Neuronal stem cell (in vitro differentiated cells): Measurements from ENCODE around the gene CIT.

ENCODE experiments used
- DNase-seq: peaks from one replicate; pipeline ENCODE4 v3.0.0-alpha.2; 2013; ENCODE audit warnings: low spot score
- H2AFZ ChIP-seq: one replicate; pipeline ENCODE4 v1.6.1; 2013; ENCODE audit warnings: mild to moderate bottlenecking, low read length, inconsistent platforms
- H2AK5ac ChIP-seq: 2 replicates; pipeline ENCODE4 v1.6.1; 2013; ENCODE audit warnings: low read depth, mild to moderate bottlenecking, inconsistent platforms, low read length, moderate library complexity, mixed read lengths
- H2BK120ac ChIP-seq: 2 replicates; pipeline ENCODE4 v1.6.1; 2013; ENCODE audit warnings: low read depth, mild to moderate bottlenecking, inconsistent platforms, low read length, moderate library complexity, mixed read lengths
- H2BK12ac ChIP-seq: one replicate; pipeline ENCODE4 v1.6.1; 2013; ENCODE audit warnings: low read length, inconsistent platforms
- H2BK15ac ChIP-seq: 2 replicates; pipeline ENCODE4 v1.6.1; 2013; ENCODE audit warnings: mild to moderate bottlenecking, low read length, inconsistent platforms, mixed read lengths
- H2BK5ac ChIP-seq: one replicate; pipeline ENCODE4 v1.6.1; 2013; ENCODE audit warnings: inconsistent platforms, mild to moderate bottlenecking, low read length, moderate library complexity
- H3K14ac ChIP-seq: one replicate; pipeline ENCODE4 v1.6.1; 2013; ENCODE audit warnings: low read length, inconsistent platforms
- H3K18ac ChIP-seq: 2 replicates; pipeline ENCODE4 v1.6.1; 2013; ENCODE audit warnings: low read length, inconsistent platforms
- H3K23ac ChIP-seq: 2 replicates; pipeline ENCODE4 v1.6.1; 2013; ENCODE audit warnings: low read depth, mild to moderate bottlenecking, mixed read lengths, low read length, inconsistent platforms; ENCODE audit not compliant: poor library complexity
- H3K27ac ChIP-seq: replicated peaks from 3 replicates; pipeline ENCODE4 v1.5.1; 2013; ENCODE audit warnings: low read length, inconsistent platforms
- H3K27me3 ChIP-seq, 3 experiments: 2 replicates each; pipeline ENCODE4 v1.6.1; 2013; ENCODE audit warnings: low read length in 3 of 3, mild to moderate bottlenecking in 2 of 3, inconsistent platforms in 1 of 3, low read depth in 1 of 3, mixed read lengths in 1 of 3, moderate library complexity in 1 of 3; ENCODE audit not compliant: control insufficient read depth in 3 of 3, insufficient read depth in 3 of 3
- H3K36me3 ChIP-seq, 2 donors: replicated peaks in 1 of 2; 2 replicates each; pipeline ENCODE4 v1.6.1; 2013; ENCODE audit warnings: low read length in 2 of 2; ENCODE audit not compliant: control insufficient read depth in 2 of 2, insufficient read depth in 2 of 2
- H3K4ac ChIP-seq: 2 replicates; pipeline ENCODE4 v1.6.1; 2013; ENCODE audit warnings: inconsistent platforms, mild to moderate bottlenecking, low read length, moderate library complexity
- H3K4me1 ChIP-seq, 2 donors: 1 replicate in 1 of 2; 2 replicates in 1 of 2; pipeline ENCODE4 v1.6.1; 2013; ENCODE audit warnings: low read length in 2 of 2, low read depth in 1 of 2; ENCODE audit not compliant: control insufficient read depth in 2 of 2, insufficient read depth in 1 of 2
- H3K4me2 ChIP-seq: one replicate; pipeline ENCODE4 v1.6.1; 2013; ENCODE audit warnings: mild to moderate bottlenecking, low read length, inconsistent platforms; ENCODE audit not compliant: insufficient read depth, poor library complexity, severe bottlenecking
- H3K4me3 ChIP-seq, 2 donors: 2 replicates each; pipeline ENCODE4 v1.5.1; 2013; ENCODE audit warnings: low read length in 2 of 2, mild to moderate bottlenecking in 2 of 2, inconsistent platforms in 1 of 2, moderate library complexity in 1 of 2
- H3K79me1 ChIP-seq: one replicate; pipeline ENCODE4 v1.6.1; 2013; ENCODE audit warnings: low read depth, mild to moderate bottlenecking, inconsistent platforms, low read length, moderate library complexity
- H3K9ac ChIP-seq: one replicate; pipeline ENCODE4 v1.6.1; 2013; ENCODE audit warnings: mild to moderate bottlenecking, low read depth, low read length, inconsistent platforms; ENCODE audit not compliant: poor library complexity
- H3K9me3 ChIP-seq, 2 donors: replicated peaks in 1 of 2; 2 replicates each; pipeline versions ENCODE3 to v1.6.1; 2013; ENCODE audit warnings: low read length in 2 of 2, mild to moderate bottlenecking in 2 of 2, inconsistent platforms in 1 of 2, low read depth in 1 of 2, mixed read lengths in 1 of 2, moderate library complexity in 1 of 2; ENCODE audit not compliant: control insufficient read depth in 2 of 2, insufficient read depth in 1 of 2
- H4K8ac ChIP-seq: one replicate; pipeline ENCODE4 v1.6.1; 2013; ENCODE audit warnings: low read depth, mild to moderate bottlenecking, inconsistent platforms, low read length, moderate library complexity
- H4K91ac ChIP-seq: one replicate; pipeline ENCODE4 v1.6.1; 2013; ENCODE audit warnings: low read length, low read depth, mild to moderate bottlenecking, inconsistent platforms; ENCODE audit not compliant: poor library complexity
- WGBS, 2 donors: extraction: QIAGEN DNeasy Blood & Tissue Kit; methylation state at CpG; one replicate each; pipeline ENCODE4 v1.1.7; 2013; ENCODE audit warnings: missing lambda C conversion rate in 2 of 2, mixed read lengths in 1 of 2; ENCODE audit not compliant: insufficient read length in 2 of 2, insufficient replicate concordance in 1 of 2; ENCODE audit errors: extremely low coverage in 2 of 2; 5-methylcytosine and 5-hydroxymethylcytosine counted together

The CIT gene

DNA sequence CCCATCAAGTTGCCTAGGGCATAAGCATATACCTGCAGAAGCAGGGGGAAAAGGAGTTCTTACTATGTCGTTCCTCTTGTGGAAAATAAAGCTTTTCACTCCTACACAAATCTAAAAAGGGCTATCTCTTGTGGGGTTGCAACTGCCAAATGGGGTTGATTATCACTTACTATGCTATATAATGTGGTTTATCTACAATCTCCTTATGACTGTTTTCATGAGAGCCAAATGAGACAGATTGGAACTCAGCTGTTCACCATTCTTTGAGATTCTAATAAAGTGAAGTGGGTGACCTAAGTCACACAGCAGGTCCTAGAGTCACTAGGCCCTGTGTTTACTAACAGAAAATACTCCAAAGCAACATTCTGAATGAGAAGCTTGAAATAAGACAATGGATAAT lies 47.7 kb downstream of the CIT start:
- Histone ChIP-seq H2AFZ (no peak overlapping the region), H4K91ac (no peak overlapping the region), H2BK5ac (no peak overlapping the region), H3K36me3 (peaks cover 22 to 90% of the 10 kb centered on the region in 2 donors), H3K4me3 (no peak overlapping the region), H2BK15ac (no peak overlapping the region), H3K4me1 (no peaks in the 10 kb centered on the region), H3K4me2 (no peak overlapping the region), H3K4ac (no peak overlapping the region), H3K23ac (no peak overlapping the region), H4K8ac (no peak overlapping the region), H3K27ac (no peak overlapping the region), H2BK12ac (no peak overlapping the region), H2BK120ac (no peak overlapping the region), H3K9me3 (peaks cover 0 to 7% of the 10 kb centered on the region in 2 donors), H3K14ac (no peak overlapping the region), H3K27me3 (no peaks in the 10 kb centered on the region), H2AK5ac (no peak overlapping the region), H3K18ac (no peak overlapping the region), H3K79me1 (no peaks in the 10 kb centered on the region), H3K9ac (no peak overlapping the region)
- DNase-seq: no peak
- no CpG with 5 or more reads among the region's 1 CpG for WGBS, 2 donors

DNA sequence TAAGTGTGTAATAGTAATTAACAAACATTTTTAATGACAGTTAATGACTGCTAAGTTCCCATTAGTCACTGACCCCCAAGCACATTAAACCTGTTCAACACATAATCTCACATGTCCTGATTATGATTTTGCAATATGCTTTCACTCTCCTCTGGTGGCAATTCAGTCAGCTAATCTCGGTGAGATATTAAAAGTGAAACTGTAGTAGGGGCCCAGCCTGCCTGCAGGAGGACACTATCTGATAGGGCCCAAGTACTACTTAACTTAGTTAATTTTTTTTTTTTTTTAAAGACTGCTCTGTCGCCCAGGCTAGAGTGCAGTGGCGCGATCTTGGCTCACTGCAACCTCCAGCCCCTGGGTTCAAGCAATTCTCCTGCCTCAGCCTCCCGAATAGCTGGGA lies 48.8 kb downstream of the CIT start:
- no peak overlapping the region for H3K9ac ChIP-seq
- no peak overlapping the region for H2BK120ac ChIP-seq
- no peak overlapping the region for H2AK5ac ChIP-seq
- no peak overlapping the region for H3K18ac ChIP-seq
- H3K23ac ChIP-seq: no peak overlapping the region
- no peak overlapping the region for H2BK15ac ChIP-seq
- no peak overlapping the region for H2AFZ ChIP-seq
- H2BK12ac ChIP-seq: no peak overlapping the region
- H3K4me1 ChIP-seq: no peaks in the 10 kb centered on the region
- H3K79me1 ChIP-seq: no peaks in the 10 kb centered on the region
- no peak overlapping the region for H3K4ac ChIP-seq
- peaks cover 18 to 86% of the 10 kb centered on the region in 2 donors for H3K36me3 ChIP-seq
- peaks cover 0 to 7% of the 10 kb centered on the region in 2 donors for H3K9me3 ChIP-seq
- no peak for DNase-seq
- H3K4me2 ChIP-seq: no peak overlapping the region
- H4K8ac ChIP-seq: no peak overlapping the region
- no peak overlapping the region for H3K14ac ChIP-seq
- H2BK5ac ChIP-seq: no peak overlapping the region
- H3K27me3 ChIP-seq: no peaks in the 10 kb centered on the region
- H3K27ac ChIP-seq: no peak overlapping the region
- no peak overlapping the region for H3K4me3 ChIP-seq
- no peak overlapping the region for H4K91ac ChIP-seq
- no CpG with 5 or more reads among the region's 5 CpGs for WGBS, 2 donors

DNA sequence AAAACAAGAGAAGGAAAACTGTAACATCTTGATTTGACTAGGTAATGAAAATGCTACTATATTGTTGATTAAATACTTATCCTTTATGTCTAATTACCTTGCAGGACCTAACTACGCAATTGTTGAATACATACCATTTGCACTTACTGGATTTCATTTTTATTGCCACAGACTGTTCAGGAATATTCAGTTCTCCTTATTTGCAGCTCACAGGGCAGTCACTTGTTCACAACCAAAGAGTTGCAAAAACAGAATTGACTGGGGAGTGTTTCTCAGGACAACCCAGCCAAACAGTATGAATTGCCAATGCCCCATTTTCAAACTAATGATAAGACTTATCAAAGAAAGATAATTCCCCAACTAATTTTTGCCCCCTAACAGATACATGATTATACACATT lies 49.4 kb downstream of the CIT start:
- H3K27me3 ChIP-seq: no peaks in the 10 kb centered on the region
- H3K27ac ChIP-seq: no peak overlapping the region
- H3K79me1 ChIP-seq: no peaks in the 10 kb centered on the region
- H2BK120ac ChIP-seq: no peak overlapping the region
- WGBS, 2 donors: no CpG with 5 or more reads among the region's 1 CpG
- H2BK12ac ChIP-seq: no peak overlapping the region
- no peak overlapping the region for H4K8ac ChIP-seq
- no peak overlapping the region for H2BK15ac ChIP-seq
- no peak overlapping the region for H3K23ac ChIP-seq
- no peak overlapping the region for H2AFZ ChIP-seq
- peaks cover 22 to 86% of the 10 kb centered on the region in 2 donors for H3K36me3 ChIP-seq
- H3K18ac ChIP-seq: no peak overlapping the region
- no peaks in the 10 kb centered on the region for H3K4me1 ChIP-seq
- no peak overlapping the region for H4K91ac ChIP-seq
- H2AK5ac ChIP-seq: no peak overlapping the region
- no peak overlapping the region for H3K14ac ChIP-seq
- H3K4ac ChIP-seq: no peak overlapping the region
- no peak overlapping the region for H3K4me2 ChIP-seq
- no peak overlapping the region for H3K4me3 ChIP-seq
- no peak overlapping the region for H2BK5ac ChIP-seq
- H3K9ac ChIP-seq: no peak overlapping the region
- H3K9me3 ChIP-seq: peaks cover 0 to 7% of the 10 kb centered on the region in 2 donors
- DNase-seq: no peak

DNA sequence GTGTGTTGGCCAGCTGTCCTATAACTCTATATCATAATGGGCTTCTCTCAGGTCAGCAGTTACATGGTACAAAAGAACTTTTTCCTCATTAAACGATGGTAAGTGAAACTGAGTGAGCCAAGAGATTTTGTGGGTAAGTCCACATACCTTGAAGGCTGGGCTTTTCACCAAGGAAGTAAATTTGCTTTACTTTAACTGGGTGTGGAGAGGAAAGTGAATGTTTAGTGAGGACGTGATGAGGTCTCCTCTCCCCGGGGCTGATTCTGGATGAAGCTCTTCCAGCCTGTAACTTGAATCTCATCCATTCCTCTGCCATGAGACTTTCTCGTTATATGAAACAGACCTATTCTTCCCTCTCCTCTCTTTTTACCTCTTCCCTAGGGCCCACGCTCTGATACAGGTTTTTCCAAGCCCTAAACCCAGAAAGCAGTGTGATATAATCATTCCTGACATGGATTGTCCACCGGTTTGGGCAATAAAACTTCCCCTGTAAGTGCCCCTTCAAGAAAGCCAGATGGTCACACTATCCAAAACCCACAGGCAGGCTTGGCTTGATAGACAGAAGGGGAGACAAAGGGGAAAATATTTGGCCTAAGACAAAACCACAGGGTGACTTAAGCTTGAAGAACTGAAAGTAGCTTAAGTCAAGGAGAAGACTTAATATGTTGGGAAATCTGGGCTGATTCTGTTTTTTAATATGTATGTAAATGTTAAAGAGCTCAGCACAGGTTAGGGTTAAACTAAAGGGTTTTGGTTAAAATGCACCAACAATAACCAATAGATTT lies 50.3 kb downstream of the CIT start:
- Histone ChIP-seq H3K4ac (no peak overlapping the region), H2BK15ac (no peak overlapping the region), H2BK12ac (no peak overlapping the region), H3K4me3 (no peak overlapping the region), H2AFZ (no peak overlapping the region), H2AK5ac (no peak overlapping the region), H3K23ac (no peak overlapping the region), H3K4me1 (no peaks in the 10 kb centered on the region), H3K79me1 (no peaks in the 10 kb centered on the region), H4K91ac (no peak overlapping the region), H2BK5ac (no peak overlapping the region), H3K18ac (no peak overlapping the region), H4K8ac (no peak overlapping the region), H3K27ac (no peak overlapping the region), H3K36me3 (peaks cover 21 to 86% of the 10 kb centered on the region in 2 donors), H3K14ac (no peak overlapping the region), H3K27me3 (no peaks in the 10 kb centered on the region), H3K9me3 (peaks cover 0 to 7% of the 10 kb centered on the region in 2 donors), H3K9ac (no peak overlapping the region), H3K4me2 (no peak overlapping the region), H2BK120ac (no peak overlapping the region)
- DNase-seq: no peak
- no CpG with 5 or more reads among the region's 6 CpGs for WGBS, 2 donors
